UCSD-AML1 (cell line): ENCODE data around the gene BRD7.

Experiments
- DNase-seq: peaks from one replicate; lab custom pipeline; 2025; ENCODE audit not compliant: unreplicated experiment; lab: John Stamatoyannopoulos, UW

The BRD7 gene

DNA sequence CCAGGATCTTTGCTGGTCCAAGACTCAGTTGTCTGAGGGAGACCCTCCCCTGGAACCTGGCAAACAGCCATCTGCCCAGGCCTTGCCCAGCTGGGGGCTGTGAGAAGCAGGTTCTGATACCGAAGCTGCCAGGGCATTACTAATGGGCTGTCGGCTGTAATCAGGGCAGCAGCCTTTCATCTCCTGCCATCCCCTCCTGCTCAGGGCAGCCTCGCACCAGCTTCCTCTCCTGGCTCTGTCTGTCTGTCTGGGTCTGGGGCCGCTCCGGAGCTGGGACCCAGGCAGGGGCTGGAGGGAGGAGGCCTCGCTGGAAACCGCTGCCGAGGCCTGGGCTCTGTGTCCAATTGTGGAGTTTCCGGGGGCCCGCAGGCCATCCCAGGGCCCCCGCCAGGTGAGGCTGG lies 21.6 kb upstream of the BRD7 start:
- no peak for DNase-seq

GRCh38 chr16:50389900-50390299 lies 21.1 kb upstream of the BRD7 start:
- DNase-seq, result no peak

GRCh38 chr16:50388496-50388895 lies 19.7 kb upstream of the BRD7 start:
- DNase-seq, result no peak

GRCh38 chr16:50386774-50387173 lies 18.0 kb upstream of the BRD7 start:
- DNase-seq, result no peak

GRCh38 chr16:50386139-50386538 lies 17.4 kb upstream of the BRD7 start:
- DNase-seq, result no peak

- DNase-seq, result no peak
Measured at GRCh38 chr16:50384500-50385135, 15.8 kb upstream of the BRD7 start.

DNA sequence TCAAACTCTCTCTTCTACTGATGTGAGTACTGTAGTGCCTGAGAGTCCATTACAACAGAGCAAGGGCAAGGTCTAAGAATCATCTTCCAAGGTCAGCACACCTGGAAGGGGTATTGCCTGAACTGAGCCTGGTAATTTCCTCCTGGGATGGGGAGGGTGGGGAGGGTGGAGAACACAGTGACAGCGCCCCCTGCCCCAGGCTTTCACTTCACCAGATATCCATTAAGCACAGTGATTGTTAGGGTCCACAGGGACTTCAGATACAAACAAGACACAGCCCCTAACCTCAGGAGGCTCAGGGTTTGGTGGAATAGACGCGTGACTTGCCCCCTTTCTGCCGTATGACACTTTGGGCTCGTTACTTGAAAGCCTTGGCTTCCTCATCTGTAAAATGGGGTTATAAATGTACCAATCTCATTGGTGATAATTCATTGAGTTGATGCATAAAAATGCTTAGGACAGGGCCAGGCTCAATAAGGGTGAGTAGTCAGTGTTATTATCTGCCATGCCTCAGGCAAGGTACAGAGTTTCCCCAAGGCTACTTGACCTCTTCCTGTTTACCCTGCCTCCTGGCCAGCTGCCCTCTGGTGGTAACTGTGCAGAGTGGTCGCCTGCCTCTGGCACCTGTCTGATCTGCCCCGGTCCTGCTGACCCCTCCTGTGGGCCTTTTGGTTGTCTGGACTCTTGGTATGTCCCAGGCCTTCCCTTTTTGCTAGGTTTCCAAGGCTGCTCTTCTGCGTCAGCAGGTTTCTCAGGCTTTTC lies 13.1 kb upstream of the BRD7 start:
- no peak for DNase-seq

DNA sequence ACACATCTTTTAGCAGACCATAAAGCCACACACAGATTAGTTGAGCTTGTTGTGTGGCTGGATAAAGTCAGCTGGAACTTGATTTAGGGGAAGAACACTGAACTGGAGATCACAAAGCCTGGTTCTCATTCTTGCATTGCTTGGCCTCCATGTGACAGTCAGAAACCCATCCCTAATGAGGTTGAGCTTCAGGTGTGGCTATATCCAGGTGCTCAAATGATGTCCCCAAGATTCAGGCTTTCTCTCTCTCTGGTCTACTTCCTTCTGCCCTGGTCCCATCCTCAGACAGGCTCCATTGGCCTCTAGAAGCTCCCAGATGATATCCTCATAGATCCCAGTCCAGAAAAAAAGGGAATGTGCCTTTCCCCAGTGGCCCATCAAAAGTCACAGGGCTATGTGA lies 9.6 kb upstream of the BRD7 start:
- no peak for DNase-seq

DNA sequence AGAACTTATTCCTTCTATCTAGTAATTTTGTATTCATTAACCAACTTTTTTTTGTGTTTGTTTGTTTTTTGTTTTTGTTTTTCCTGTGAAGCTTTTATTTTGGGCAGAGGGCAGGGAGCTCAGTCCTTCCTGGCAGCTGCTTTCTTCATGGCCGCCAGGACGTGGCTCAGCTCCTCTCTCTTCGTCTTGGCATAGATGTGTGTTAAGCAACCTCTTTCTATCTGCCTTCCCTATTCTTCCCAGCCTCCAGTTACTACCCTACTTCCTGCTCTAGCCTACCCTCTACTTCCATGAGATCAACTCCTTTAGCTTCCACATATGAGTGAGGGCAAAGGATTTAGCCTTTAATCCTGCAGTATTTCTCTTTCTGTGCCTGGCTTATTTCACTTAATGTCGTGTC lies 8.2 kb upstream of the BRD7 start:
- DNase-seq, result no peak

DNA sequence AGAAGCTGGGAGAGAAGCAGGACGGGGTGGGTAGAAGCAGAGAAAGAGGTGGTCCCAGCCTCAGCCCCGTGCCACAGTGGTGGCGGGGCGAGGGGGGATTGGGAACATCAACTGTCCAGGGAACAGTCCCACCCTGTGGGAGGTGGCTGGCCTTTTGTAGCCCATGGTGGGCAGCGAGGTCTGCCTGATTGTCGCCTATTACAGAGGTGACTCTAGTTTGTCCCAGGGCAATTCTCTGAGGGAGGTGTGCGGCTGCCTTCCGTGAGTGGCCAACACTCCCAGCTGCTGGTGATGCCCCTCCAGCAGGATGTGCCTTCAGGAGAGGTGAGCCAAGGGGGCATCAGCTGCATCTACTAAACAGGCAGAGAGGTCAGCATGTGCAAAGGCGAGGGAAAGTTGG lies 5.0 kb upstream of the BRD7 start:
- no peak for DNase-seq

- DNase-seq, result no peak
Measured at GRCh38 chr16:50373345-50373701, 4.5 kb upstream of the BRD7 start.

- no peak for DNase-seq
Measured at GRCh38 chr16:50372611-50373344, 4.0 kb upstream of the BRD7 start.

GRCh38 chr16:50371936-50372595 lies 3.3 kb upstream of the BRD7 start:
- DNase-seq, result peak; percentile 36

GRCh38 chr16:50371036-50371716 lies 2.4 kb upstream of the BRD7 start:
- no peak for DNase-seq

DNA sequence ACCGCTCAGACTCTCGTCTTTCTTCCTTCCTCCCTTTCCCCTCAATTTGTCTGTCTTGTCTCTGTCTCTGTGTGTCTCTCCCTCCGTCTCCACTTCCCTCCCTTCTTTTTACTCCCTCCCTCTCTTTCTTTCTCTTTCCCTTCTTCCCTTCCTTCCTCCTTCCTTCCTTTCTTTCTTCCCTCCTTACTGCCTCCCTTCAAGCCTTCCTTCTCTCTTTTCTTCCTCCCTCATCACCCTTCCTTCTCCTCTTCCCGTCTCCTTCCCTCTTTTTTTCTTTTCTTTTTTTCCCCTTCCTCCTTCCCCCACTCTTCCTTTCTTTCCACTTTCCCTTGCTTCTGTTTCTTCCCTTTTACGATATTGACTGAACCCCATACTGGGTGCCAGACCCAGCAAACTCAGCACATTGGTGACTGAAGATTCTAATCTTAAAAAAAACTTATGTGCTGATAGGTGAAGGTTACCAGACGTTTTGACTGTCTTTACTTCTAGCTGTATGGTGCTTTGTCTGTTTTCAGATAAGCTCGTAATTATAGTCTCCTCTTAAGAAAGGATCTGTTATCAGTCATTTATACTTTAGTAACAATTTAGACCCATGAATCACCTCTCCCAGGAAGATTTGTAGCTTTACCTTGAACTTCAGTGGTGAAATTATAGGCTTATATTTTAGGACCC lies 481 bp upstream of the BRD7 start:
- DNase-seq, result no peak

DNA sequence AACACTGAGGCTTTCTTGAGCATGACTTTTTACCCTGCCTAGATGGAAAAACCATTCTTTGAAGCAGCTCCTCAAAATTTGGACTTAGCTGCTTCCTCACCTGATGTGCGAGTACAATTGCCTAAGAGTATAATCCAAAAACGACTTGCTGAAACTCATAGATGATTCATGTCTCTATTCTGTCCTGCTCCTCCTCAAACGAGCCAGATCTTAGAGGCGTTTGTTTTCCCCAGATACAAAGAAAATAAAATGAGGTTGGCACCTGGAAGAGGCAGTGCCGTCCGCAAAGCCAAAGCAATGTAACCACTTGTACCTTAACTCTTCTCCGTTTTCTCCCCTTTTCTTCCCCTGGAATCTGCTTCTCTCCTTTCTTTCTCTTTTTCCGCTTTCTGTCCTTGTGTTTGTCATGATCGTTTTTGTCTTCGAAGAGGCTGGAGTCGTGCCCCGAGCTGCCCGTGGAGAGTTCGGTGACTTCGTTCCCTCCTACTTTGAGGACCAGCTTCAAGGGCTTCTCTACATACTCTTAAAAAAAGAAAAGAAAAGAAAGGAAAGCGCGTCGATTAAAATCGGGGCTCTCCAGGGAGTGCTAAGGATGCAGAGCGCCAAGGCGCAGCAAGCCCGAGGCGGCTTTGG lies 895 bp downstream of the BRD7 start:
- no peak for DNase-seq

DNA sequence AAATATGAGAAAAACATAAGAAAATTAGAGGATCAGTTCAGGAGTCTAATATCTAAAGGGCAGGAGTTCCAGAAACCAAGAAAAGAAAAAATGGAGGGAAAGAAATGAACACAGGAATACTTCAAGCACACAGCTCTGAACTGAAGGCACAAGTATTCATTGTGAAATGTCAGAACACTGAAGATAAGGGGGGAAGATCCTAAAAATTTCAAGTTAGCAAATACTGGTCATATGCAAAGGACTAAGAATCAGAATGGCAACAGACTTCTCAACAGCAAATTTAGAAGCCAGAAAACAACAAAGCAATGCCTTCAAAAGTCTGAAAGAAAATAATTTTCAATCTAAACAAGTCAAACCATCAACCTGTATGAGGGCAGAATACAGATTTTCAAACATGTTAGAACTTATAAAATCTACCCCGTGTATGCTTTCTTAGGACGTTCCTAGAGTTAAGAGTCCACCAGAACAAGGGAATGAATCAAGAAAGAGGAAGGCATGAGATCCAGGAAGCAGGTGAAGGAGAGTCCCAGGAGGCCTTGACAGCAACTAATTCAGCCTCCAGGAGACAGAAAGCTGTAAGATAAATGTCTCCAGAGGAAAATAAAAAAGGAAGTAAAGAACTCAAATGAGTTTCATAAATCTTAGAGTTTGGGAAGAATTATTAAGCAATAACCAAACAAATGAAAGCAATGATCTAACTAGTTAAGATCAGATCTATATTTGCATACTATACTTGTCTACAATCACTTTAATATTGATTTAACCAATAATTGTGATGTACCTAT lies 2.8 kb downstream of the BRD7 start:
- DNase-seq, result no peak

DNA sequence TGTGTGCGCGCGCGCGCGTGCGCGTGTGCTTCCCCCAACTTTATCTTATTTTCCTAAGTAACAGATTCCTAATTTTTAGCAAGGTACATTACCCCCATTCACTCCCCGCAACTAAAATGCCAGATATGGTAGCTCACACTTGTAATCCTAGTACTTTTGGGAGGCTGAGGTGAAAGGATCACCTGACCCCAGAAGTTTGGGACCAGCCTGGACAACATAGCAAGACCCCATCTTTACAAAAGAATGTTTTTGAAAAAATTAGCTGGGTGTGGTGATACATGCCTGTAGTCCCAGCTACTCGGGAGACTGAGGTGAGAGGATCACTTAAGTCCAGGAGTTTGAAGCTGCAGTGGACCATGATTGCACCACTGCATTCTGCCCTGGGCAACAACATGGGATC lies 5.1 kb downstream of the BRD7 start:
- no peak for DNase-seq

DNA sequence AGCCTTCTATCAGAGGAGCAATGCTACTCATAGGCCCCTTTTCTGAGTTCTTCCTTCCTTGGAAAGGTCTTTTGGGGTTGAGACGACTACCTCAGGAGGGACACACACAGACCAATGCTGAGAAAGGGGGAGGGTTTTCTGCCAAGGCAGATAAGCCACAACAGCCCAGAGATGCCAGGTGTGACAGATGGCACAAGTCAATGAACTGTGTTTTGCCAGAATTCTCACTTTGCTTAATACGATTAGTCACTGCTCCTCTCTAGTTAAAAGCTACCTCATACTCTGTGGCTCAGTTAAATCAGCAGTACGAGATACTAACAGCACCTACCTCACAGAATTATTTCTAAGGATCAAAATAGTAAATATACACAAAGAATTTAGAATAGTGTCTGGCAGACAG lies 8.0 kb downstream of the BRD7 start:
- no peak for DNase-seq
